KMS-11 (cell line): ENCODE measurements around the gene AMELX.

Experiments used
- H2AFZ ChIP-seq: fragments of 200-600 bp; sonication (generic); 2 replicates; pipeline ENCODE4 v1.6.1; 2016; ENCODE audit warnings: antibody characterized with exemption, mixed run types, low read depth
- H3K27ac ChIP-seq: fragments of 200-600 bp; sonication (generic); 2 replicates; pipeline ENCODE4 v1.6.1; 2016; ENCODE audit warnings: mild to moderate bottlenecking, mixed run types
- H3K27me3 ChIP-seq: fragments of 200-600 bp; sonication (generic); 2 replicates; pipeline ENCODE4 v1.6.1; 2017; ENCODE audit warnings: mild to moderate bottlenecking, low read depth, mixed run types, moderate library complexity; ENCODE audit not compliant: insufficient read depth
- H3K36me3 ChIP-seq: fragments of 200-600 bp; sonication (generic); 2 replicates; pipeline ENCODE4 v1.6.1; 2017; ENCODE audit warnings: mild to moderate bottlenecking, mixed run types; ENCODE audit not compliant: insufficient read depth
- H3K4me1 ChIP-seq: fragments of 200-600 bp; sonication (generic); 2 replicates; pipeline ENCODE4 v1.6.1; 2016; ENCODE audit warnings: mild to moderate bottlenecking, low read depth, mixed run types; ENCODE audit not compliant: poor library complexity, severe bottlenecking
- H3K4me2 ChIP-seq: fragments of 200-600 bp; sonication (generic); 2 replicates; pipeline ENCODE4 v1.7.0; 2016; ENCODE audit warnings: mild to moderate bottlenecking, mixed run types
- H3K4me3 ChIP-seq: fragments of 200-600 bp; sonication (generic); IDR thresholded peaks from 2 replicates; pipeline ENCODE4 v1.6.1; 2017; ENCODE audit warnings: low read depth, low read length, mixed read lengths; ENCODE audit not compliant: insufficient read depth
- H3K79me2 ChIP-seq: fragments of 200-600 bp; sonication (generic); 2 replicates; pipeline ENCODE4 v1.6.1; 2016; ENCODE audit warnings: low read depth, mixed run types; ENCODE audit not compliant: insufficient read depth
- H3K9ac ChIP-seq: fragments of 200-600 bp; sonication (generic); 2 replicates; pipeline ENCODE4 v1.6.1; 2016; ENCODE audit warnings: mild to moderate bottlenecking, mixed run types
- H4K20me1 ChIP-seq: fragments of 200-600 bp; sonication (generic); 2 replicates; pipeline ENCODE4 v1.6.1; 2016; ENCODE audit warnings: mild to moderate bottlenecking, mixed run types; ENCODE audit not compliant: insufficient read depth
- TF ChIP-seq, protein P1 (sequence below): fragments of 200-600 bp; sonication (generic); conservative IDR thresholded peaks from 2 replicates; pipeline ENCODE4 v1.6.1; 2017; ENCODE audit warnings: low read depth, mild to moderate bottlenecking, antibody characterized with exemption, low read length, moderate library complexity, mixed read lengths

The AMELX gene

GRCh38 chrX:11347300-11347699 is 54.1 kb downstream of the AMELX start:
- no peaks in the 10 kb centered on the region for H3K36me3 ChIP-seq
- no peak overlapping the region for H3K9ac ChIP-seq
- TF ChIP-seq, protein P1, sequence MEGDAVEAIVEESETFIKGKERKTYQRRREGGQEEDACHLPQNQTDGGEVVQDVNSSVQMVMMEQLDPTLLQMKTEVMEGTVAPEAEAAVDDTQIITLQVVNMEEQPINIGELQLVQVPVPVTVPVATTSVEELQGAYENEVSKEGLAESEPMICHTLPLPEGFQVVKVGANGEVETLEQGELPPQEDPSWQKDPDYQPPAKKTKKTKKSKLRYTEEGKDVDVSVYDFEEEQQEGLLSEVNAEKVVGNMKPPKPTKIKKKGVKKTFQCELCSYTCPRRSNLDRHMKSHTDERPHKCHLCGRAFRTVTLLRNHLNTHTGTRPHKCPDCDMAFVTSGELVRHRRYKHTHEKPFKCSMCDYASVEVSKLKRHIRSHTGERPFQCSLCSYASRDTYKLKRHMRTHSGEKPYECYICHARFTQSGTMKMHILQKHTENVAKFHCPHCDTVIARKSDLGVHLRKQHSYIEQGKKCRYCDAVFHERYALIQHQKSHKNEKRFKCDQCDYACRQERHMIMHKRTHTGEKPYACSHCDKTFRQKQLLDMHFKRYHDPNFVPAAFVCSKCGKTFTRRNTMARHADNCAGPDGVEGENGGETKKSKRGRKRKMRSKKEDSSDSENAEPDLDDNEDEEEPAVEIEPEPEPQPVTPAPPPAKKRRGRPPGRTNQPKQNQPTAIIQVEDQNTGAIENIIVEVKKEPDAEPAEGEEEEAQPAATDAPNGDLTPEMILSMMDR, result no peak
- H3K27ac ChIP-seq, result no peak overlapping the region
- peaks cover 26% of the 10 kb centered on the region for H3K4me1 ChIP-seq
- no peaks in the 10 kb centered on the region for H3K79me2 ChIP-seq
- H3K4me2 ChIP-seq, result no peak overlapping the region
- H3K4me3 ChIP-seq, result no peak overlapping the region
- H4K20me1 ChIP-seq, result no peaks in the 10 kb centered on the region
- H2AFZ ChIP-seq, result no peak overlapping the region
- H3K27me3 ChIP-seq, result no peaks in the 10 kb centered on the region

GRCh38 chrX:11349020-11349419 is 55.8 kb downstream of the AMELX start:
- TF ChIP-seq, protein P1, result no peak
- no peaks in the 10 kb centered on the region for H3K27me3 ChIP-seq
- H2AFZ ChIP-seq, result no peak overlapping the region
- no peaks in the 10 kb centered on the region for H3K36me3 ChIP-seq
- no peak overlapping the region for H3K4me3 ChIP-seq
- H4K20me1 ChIP-seq, result no peaks in the 10 kb centered on the region
- no peak overlapping the region for H3K4me2 ChIP-seq
- H3K9ac ChIP-seq, result no peak overlapping the region
- H3K4me1 ChIP-seq, result peaks cover 36% of the 10 kb centered on the region
- H3K79me2 ChIP-seq, result no peaks in the 10 kb centered on the region
- no peak overlapping the region for H3K27ac ChIP-seq

GRCh38 chrX:11349661-11350337 is 56.6 kb downstream of the AMELX start:
- TF ChIP-seq, protein P1, result no peak
- peaks cover 42% of the 10 kb centered on the region for H3K4me1 ChIP-seq
- H3K27ac ChIP-seq, result no peak overlapping the region
- no peak overlapping the region for H2AFZ ChIP-seq
- no peak overlapping the region for H3K9ac ChIP-seq
- no peak overlapping the region; the same call in 1 of the 2 replicates for H3K4me2 ChIP-seq
- no peaks in the 10 kb centered on the region for H3K27me3 ChIP-seq
- no peaks in the 10 kb centered on the region for H4K20me1 ChIP-seq
- no peak overlapping the region for H3K4me3 ChIP-seq
- H3K79me2 ChIP-seq, result no peaks in the 10 kb centered on the region
- H3K36me3 ChIP-seq, result no peaks in the 10 kb centered on the region
